ENCODE data around the gene UNC79. TPM values are rescaled to one million over a fixed set of nuclear protein-coding genes. Genes with fewer than 3 reads are reported as not detected.

Gene UNC79
- total RNA-seq, 1 experiment from 2014 or later = 0.07 TPM

DNA sequence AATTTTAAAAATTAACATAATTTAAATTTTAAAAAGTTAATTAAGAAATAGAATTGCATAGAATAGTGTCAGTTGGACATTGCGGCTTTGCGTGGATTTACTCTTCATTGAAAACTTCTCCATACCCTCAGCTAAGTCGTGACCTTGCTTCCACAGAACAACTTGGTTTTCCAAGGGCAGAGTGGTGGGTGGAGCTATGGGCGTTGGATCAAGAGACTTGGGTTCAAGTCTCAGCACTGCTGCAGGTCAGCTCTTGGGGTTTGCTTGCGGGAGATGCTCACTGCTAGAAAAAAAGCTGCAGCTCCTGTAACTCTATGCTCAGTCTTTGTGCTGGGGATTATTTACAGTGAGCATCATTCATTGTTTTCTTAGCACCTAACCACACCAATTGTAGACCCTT, 223.9 kb downstream of the UNC79 start:
- Histone ChIP-seq H3K27me3 (ENCODE audit: insufficient read depth, low read depth) (peaks cover 3% of the 10 kb centered on the region; the same call in 1 of the 2 replicates), H3K4me1 (replicated peaks; ENCODE audit: insufficient read depth) (no peaks in the 10 kb centered on the region), H4K20me1 (ENCODE audit: insufficient read depth) (no peaks in the 10 kb centered on the region), H2AFZ (no peak overlapping the region), H3K9me3 (ENCODE audit: insufficient read depth, low read depth) (no peaks in the 10 kb centered on the region), H3K79me2 (ENCODE audit: low read depth) (no peaks in the 10 kb centered on the region), H3F3A (ENCODE audit: insufficient read depth, low read depth) (no peaks in the 10 kb centered on the region), H3K9me2 (ENCODE audit: insufficient read depth) (no peaks in the 10 kb centered on the region), H3K36me3 (ENCODE audit: low read depth) (no peaks in the 10 kb centered on the region), H3K4me3 (no peak overlapping the region), H3K27ac (no peak overlapping the region), H3K4me2 (no peak overlapping the region)
- ChIA-PET POLR2A (ENCODE audit: unreplicated experiment) (no interaction called here), CTCF (no interaction called here)
- no peak for DNase-seq
- no TSS peak for BruUV-seq (replicated peaks)
- TF ChIP-seq, protein P1, sequence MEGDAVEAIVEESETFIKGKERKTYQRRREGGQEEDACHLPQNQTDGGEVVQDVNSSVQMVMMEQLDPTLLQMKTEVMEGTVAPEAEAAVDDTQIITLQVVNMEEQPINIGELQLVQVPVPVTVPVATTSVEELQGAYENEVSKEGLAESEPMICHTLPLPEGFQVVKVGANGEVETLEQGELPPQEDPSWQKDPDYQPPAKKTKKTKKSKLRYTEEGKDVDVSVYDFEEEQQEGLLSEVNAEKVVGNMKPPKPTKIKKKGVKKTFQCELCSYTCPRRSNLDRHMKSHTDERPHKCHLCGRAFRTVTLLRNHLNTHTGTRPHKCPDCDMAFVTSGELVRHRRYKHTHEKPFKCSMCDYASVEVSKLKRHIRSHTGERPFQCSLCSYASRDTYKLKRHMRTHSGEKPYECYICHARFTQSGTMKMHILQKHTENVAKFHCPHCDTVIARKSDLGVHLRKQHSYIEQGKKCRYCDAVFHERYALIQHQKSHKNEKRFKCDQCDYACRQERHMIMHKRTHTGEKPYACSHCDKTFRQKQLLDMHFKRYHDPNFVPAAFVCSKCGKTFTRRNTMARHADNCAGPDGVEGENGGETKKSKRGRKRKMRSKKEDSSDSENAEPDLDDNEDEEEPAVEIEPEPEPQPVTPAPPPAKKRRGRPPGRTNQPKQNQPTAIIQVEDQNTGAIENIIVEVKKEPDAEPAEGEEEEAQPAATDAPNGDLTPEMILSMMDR (conservative IDR thresholded peaks at IDR 0.05) = no peak
- no peak for TF ChIP-seq EZH2 (IDR thresholded peaks at IDR 0.05; ENCODE audit: low read depth)
- intact Hi-C loops (cut with micrococcal nuclease; ENCODE audit: unreplicated experiment) = no loop called here

DNA sequence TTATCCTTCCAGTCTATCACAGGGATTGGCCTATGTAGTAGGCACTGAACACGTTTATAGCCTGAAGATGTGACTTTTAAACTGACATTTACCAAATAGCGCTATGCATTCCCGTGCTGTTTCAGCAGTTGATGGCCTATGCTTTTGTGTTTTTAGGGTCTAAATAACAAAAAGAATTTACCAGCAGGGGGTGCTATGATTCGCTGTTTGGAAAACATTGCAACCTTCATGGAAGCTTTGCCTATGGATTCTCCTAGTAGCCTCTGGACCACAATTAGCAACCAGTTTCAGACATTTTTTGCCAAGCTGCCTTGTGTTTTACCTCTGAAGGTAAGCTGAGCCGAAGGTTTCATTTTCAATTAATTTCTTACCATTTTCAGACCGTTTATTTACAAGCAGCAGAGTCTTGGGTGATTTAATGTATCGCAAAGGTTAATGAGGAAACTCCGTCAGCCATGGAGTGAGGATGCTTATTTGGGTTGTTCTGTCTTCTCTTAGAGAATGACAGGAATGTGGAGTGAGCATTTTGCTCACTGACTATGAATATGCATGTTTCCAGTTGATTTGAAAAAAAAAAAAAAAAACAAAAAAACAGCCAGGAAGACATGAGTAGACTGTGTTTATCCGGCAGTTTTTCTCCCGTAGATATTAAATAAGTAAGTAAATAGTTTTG, 224.5 kb downstream of the UNC79 start:
- H3K4me3 ChIP-seq = no peak overlapping the region
- POLR2A ChIA-PET (ENCODE audit: unreplicated experiment) = no interaction called here
- peaks cover 3% of the 10 kb centered on the region; the same call in 1 of the 2 replicates for H3K27me3 ChIP-seq (ENCODE audit: insufficient read depth, low read depth)
- no peaks in the 10 kb centered on the region for H3K9me2 ChIP-seq (ENCODE audit: insufficient read depth)
- no peak for TF ChIP-seq EZH2 (IDR thresholded peaks at IDR 0.05; ENCODE audit: low read depth)
- TF ChIP-seq, protein P1 (conservative IDR thresholded peaks at IDR 0.05) = peak; percentile 67
- H3K4me2 ChIP-seq = no peak overlapping the region
- no peaks in the 10 kb centered on the region for H3F3A ChIP-seq (ENCODE audit: insufficient read depth, low read depth)
- peak in 1 of 2 experiments; percentile 1 for DNase-seq
- no peak overlapping the region for H2AFZ ChIP-seq
- no TSS peak for BruUV-seq (replicated peaks)
- no peaks in the 10 kb centered on the region for H3K4me1 ChIP-seq (replicated peaks; ENCODE audit: insufficient read depth)
- no peaks in the 10 kb centered on the region for H3K36me3 ChIP-seq (ENCODE audit: low read depth)
- intact Hi-C loops (cut with micrococcal nuclease; ENCODE audit: unreplicated experiment) = no loop called here
- no peaks in the 10 kb centered on the region for H3K79me2 ChIP-seq (ENCODE audit: low read depth)
- CTCF ChIA-PET = no interaction called here
- no peaks in the 10 kb centered on the region for H3K9me3 ChIP-seq (ENCODE audit: insufficient read depth, low read depth)
- no peak overlapping the region for H3K27ac ChIP-seq
- H4K20me1 ChIP-seq (ENCODE audit: insufficient read depth) = no peaks in the 10 kb centered on the region

DNA sequence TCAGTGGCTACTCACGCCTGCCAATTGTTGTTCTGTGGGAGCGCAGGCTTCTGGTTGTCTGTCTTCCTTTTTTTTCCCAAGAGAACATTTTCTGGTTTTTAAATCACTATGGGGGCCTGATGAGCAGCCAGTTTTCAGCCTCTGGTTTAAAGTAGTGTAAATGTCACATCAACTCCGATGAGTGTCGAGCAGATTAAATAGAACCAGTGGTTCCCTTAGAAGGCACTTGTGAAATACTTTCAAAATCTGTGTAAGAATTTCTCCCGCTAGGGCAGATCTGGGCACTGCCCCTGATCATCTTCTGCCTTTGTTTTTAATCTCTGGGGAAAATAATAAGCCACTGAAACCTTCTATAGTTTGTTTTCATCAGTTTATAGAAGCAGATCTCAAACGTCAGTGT, 227.1 kb downstream of the UNC79 start:
- POLR2A ChIA-PET (ENCODE audit: unreplicated experiment) = no interaction called here

More for the DNA sequence above, 227.1 kb downstream of the UNC79 start:
- intact Hi-C loops (cut with micrococcal nuclease; ENCODE audit: unreplicated experiment) = no loop called here
- Histone ChIP-seq H3K36me3 (ENCODE audit: low read depth) (no peaks in the 10 kb centered on the region), H3K9me3 (ENCODE audit: insufficient read depth, low read depth) (no peaks in the 10 kb centered on the region), H3K27me3 (ENCODE audit: insufficient read depth, low read depth) (peaks cover 3% of the 10 kb centered on the region; the same call in 1 of the 2 replicates), H3K27ac (no peak overlapping the region), H3K4me1 (replicated peaks; ENCODE audit: insufficient read depth) (no peaks in the 10 kb centered on the region), H4K20me1 (ENCODE audit: insufficient read depth) (no peaks in the 10 kb centered on the region), H3K4me2 (no peak overlapping the region), H2AFZ (no peak overlapping the region), H3K4me3 (no peak overlapping the region), H3F3A (ENCODE audit: insufficient read depth, low read depth) (no peaks in the 10 kb centered on the region), H3K79me2 (ENCODE audit: low read depth) (no peaks in the 10 kb centered on the region), H3K9me2 (ENCODE audit: insufficient read depth) (no peaks in the 10 kb centered on the region)
- TF ChIP-seq, protein P1 (conservative IDR thresholded peaks at IDR 0.05) = no peak
- TF ChIP-seq EZH2 (IDR thresholded peaks at IDR 0.05; ENCODE audit: low read depth) = no peak
- CTCF ChIA-PET = no interaction called here
- DNase-seq = no peak
- BruUV-seq (replicated peaks) = no TSS peak

Measured in PC-9 (cell line).